Measurements from ENCODE around the gene OSBPL3. TPM values are rescaled to one million over a fixed set of nuclear protein-coding genes. Genes with fewer than 3 reads are reported as not detected.

OSBPL3 gene
- total and polyA plus RNA-seq, 2 donors (not counting 3 experiments of a cell fraction or from before 2014, with no cell fraction given): 7.5 to 27.1 TPM

Other genes starting within 250 kb of the OSBPL3 start
- 21.3 and 23.4 TPM in 2 replicates for gene GSDME, start 222.7 kb downstream of the OSBPL3 start, total RNA-seq
- gene GSDME, start 222.7 kb downstream of the OSBPL3 start, polyA plus RNA-seq: 18.0 and 21.1 TPM in 2 replicates
- gene CYCS, start 145.1 kb upstream of the OSBPL3 start, total RNA-seq: 134 and 143 TPM in 2 replicates
- gene CYCS, start 145.1 kb upstream of the OSBPL3 start, polyA plus RNA-seq: 12.3 and 21.4 TPM in 2 replicates
- not detected in 2 replicates for gene NPVF, start 248.3 kb upstream of the OSBPL3 start, total RNA-seq
- not detected in 2 replicates for gene NPVF, start 248.3 kb upstream of the OSBPL3 start, polyA plus RNA-seq

All from endothelial cell of umbilical vein (primary cell).